GM18951 (cell line): ENCODE results near the gene TNFAIP1.

Experiments used
- POLR2A ChIP-seq: IDR thresholded peaks from 4 replicates; pipeline ENCODE4 v1.6.1; 2011; ENCODE audit warnings: mild to moderate bottlenecking; ENCODE audit not compliant: insufficient read length, insufficient read depth; ENCODE audit errors: extremely low read depth
- in situ Hi-C: fragments of 300-500 bp; cut with MboI; formaldehyde crosslinking; loops from one replicate; pipeline ENCODE4 v1.12.0; 2022; ENCODE audit warnings: low sequenced_read_pairs, mixed read lengths, inconsistent platforms; ENCODE audit not compliant: unreplicated experiment

The TNFAIP1 gene

GRCh38 chr17:28395968-28396367 is 60.4 kb downstream of the TNFAIP1 start:
- in situ Hi-C loops: no loop called here

More at GRCh38 chr17:28395968-28396367, 60.4 kb downstream of the TNFAIP1 start:
- TF ChIP-seq POLR2A: no peak
